K562 (cell line): ENCODE measurements around the gene CAPN5.

Source experiments
- ARHGAP35 ChIP-seq: fragments of 450-650 bp; IDR thresholded peaks from 2 replicates; pipeline ENCODE4 v1.6.1; 2018; ENCODE audit not compliant: partially characterized antibody
- DMBX1 ChIP-seq: fragments of 250-450 bp; sonication (Bioruptor Pico); IDR thresholded peaks from 2 replicates; pipeline ENCODE4 v1.8.0; 2022; ENCODE audit warnings: inconsistent platforms, mild to moderate bottlenecking, moderate library complexity, borderline replicate concordance
- GATAD2A ChIP-seq: fragments of 450-650 bp; IDR thresholded peaks from 2 replicates; pipeline ENCODE4 v1.6.1; 2017
- HNRNPUL1 ChIP-seq: fragments of 200-400 bp; formaldehyde crosslinking; IDR thresholded peaks from 2 replicates; pipeline ENCODE4 v1.6.1; 2017; ENCODE audit warnings: low read length
- KDM1A ChIP-seq, 2 experiments: fragments of 450-650 bp; IDR thresholded peaks; 2 replicates each; pipeline ENCODE4 v1.6.1; 2016; ENCODE audit warnings: mild to moderate bottlenecking in 2 of 2
- MCM5 ChIP-seq: fragments of 450-650 bp; IDR thresholded peaks from 2 replicates; pipeline ENCODE4 v1.6.1; 2016; ENCODE audit warnings: low read depth
- MEF2A ChIP-seq: IDR thresholded peaks from 2 replicates; pipeline ENCODE4 v1.6.1; 2011; ENCODE audit warnings: low read depth, mild to moderate bottlenecking, low read length, moderate library complexity; ENCODE audit not compliant: control insufficient read depth
- POLR2A ChIP-seq: fragments of 450-650 bp; conservative IDR thresholded peaks from 2 replicates; pipeline ENCODE4 v1.6.1; 2016
- POLR2AphosphoS5 ChIP-seq: IDR thresholded peaks from 2 replicates; pipeline ENCODE4 v1.6.1; 2011; ENCODE audit warnings: mild to moderate bottlenecking, low read depth, low read length, moderate library complexity; ENCODE audit not compliant: control insufficient read depth, insufficient read depth
- RBM39 ChIP-seq: fragments of 200-400 bp; formaldehyde crosslinking; optimal IDR thresholded peaks from 2 replicates; pipeline ENCODE3; 2018; ENCODE audit warnings: low read depth, low read length
- SAFB2 ChIP-seq: fragments of 200-400 bp; formaldehyde crosslinking; IDR thresholded peaks from 2 replicates; pipeline ENCODE4 v1.6.1; 2018; ENCODE audit warnings: borderline replicate concordance, low read length, low read depth, moderate library complexity; ENCODE audit not compliant: severe bottlenecking
- ZFP1 ChIP-seq: fragments of 450-650 bp; formaldehyde crosslinking; IDR thresholded peaks from 2 replicates; pipeline ENCODE4 v1.4.0; 2020; ENCODE audit warnings: mild to moderate bottlenecking, mixed read lengths
- TF ChIP-seq, protein P1 (sequence below), 3 experiments: IDR thresholded peaks in 2 of 3; conservative IDR thresholded peaks in 1 of 3; 2 replicates each; pipeline ENCODE4 v1.5.1; 2011 to 2012; ENCODE audit warnings: low read length in 3 of 3, mild to moderate bottlenecking in 3 of 3, control low read depth in 2 of 3, improper control_type of control experiment in 1 of 3, inconsistent platforms in 1 of 3, low read depth in 1 of 3, mixed read lengths in 1 of 3, moderate library complexity in 1 of 3; ENCODE audit not compliant: insufficient read depth in 2 of 3
- TF ChIP-seq, protein P2 (sequence below): sonication (generic); formaldehyde crosslinking; IDR thresholded peaks from 2 replicates; pipeline ENCODE4 v1.8.1; 2023; ENCODE audit warnings: mild to moderate bottlenecking, missing genetic modification reagents, moderate library complexity

DNA sequence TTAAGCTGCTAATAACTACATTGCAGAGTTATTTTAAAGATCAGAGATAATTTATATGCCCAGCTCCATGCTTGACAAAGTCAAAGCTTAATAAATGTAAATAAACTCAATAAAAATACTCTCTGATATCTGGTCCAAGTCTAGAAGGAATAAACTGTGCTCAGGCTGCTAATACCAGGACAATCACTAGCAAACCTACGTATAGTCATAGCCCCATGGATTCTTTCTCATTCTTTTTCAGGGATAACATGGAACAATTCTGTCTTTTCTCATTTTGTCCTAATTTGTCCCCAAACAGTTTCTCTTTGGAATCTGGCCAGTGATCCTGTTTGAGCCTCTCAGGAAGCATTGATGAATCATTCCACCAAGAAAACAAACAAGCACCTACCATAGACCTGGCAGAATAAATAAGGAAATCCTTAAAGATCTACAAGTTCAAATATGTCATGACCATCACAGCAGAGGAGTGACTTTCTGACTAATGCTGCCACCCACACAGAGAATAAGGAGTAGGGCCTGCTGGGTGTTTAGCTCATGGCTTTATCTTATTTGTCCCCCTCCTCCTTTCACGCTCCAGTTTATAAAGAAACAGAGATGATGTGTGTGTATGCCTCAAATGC lies 46.7 kb upstream of the CAPN5 start:
- TF ChIP-seq GATAD2A = no peak
- no peak for TF ChIP-seq KDM1A (IDR thresholded peaks at IDR 0.05)
- no peak for TF ChIP-seq DMBX1 (CRISPR knock-in tag)
- no peak for TF ChIP-seq POLR2AphosphoS5
- TF ChIP-seq, protein P1, sequence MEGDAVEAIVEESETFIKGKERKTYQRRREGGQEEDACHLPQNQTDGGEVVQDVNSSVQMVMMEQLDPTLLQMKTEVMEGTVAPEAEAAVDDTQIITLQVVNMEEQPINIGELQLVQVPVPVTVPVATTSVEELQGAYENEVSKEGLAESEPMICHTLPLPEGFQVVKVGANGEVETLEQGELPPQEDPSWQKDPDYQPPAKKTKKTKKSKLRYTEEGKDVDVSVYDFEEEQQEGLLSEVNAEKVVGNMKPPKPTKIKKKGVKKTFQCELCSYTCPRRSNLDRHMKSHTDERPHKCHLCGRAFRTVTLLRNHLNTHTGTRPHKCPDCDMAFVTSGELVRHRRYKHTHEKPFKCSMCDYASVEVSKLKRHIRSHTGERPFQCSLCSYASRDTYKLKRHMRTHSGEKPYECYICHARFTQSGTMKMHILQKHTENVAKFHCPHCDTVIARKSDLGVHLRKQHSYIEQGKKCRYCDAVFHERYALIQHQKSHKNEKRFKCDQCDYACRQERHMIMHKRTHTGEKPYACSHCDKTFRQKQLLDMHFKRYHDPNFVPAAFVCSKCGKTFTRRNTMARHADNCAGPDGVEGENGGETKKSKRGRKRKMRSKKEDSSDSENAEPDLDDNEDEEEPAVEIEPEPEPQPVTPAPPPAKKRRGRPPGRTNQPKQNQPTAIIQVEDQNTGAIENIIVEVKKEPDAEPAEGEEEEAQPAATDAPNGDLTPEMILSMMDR (IDR thresholded peaks at IDR 0.05 in 2 of 3, conservative IDR thresholded peaks at IDR 0.05 in 1 of 3; ENCODE audit: insufficient read depth in 2 of 3, low read depth in 1 of 3, low read length in 3 of 3) = no peak
- no peak for TF ChIP-seq ARHGAP35
- TF ChIP-seq, protein P2, sequence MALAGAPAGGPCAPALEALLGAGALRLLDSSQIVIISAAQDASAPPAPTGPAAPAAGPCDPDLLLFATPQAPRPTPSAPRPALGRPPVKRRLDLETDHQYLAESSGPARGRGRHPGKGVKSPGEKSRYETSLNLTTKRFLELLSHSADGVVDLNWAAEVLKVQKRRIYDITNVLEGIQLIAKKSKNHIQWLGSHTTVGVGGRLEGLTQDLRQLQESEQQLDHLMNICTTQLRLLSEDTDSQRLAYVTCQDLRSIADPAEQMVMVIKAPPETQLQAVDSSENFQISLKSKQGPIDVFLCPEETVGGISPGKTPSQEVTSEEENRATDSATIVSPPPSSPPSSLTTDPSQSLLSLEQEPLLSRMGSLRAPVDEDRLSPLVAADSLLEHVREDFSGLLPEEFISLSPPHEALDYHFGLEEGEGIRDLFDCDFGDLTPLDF = no peak
- no peak for TF ChIP-seq HNRNPUL1
- TF ChIP-seq POLR2A = no peak
- no peak for TF ChIP-seq ZFP1 (CRISPR knock-in tag)
- no peak for TF ChIP-seq MCM5
- no peak for TF ChIP-seq RBM39
- no peak for TF ChIP-seq SAFB2
- TF ChIP-seq MEF2A = no peak
